ENCODE results near the gene POLR1D.

The POLR1D gene

GRCh38 chr13:27641711-27642502 is 20.2 kb downstream of the POLR1D start:
- no peak for DNase-seq

- no peak for DNase-seq
Measured at GRCh38 chr13:27643334-27644132, 21.8 kb downstream of the POLR1D start.

GRCh38 chr13:27644302-27644701 is 22.6 kb downstream of the POLR1D start:
- no peak for DNase-seq

GRCh38 chr13:27650312-27650711 is 28.6 kb downstream of the POLR1D start:
- no peak for DNase-seq

GRCh38 chr13:27654059-27654458 is 32.4 kb downstream of the POLR1D start:
- no peak for DNase-seq

- DNase-seq: no peak
Measured at GRCh38 chr13:27654816-27655215, 33.1 kb downstream of the POLR1D start.

- no peak for DNase-seq
Measured at GRCh38 chr13:27657724-27658123, 36.0 kb downstream of the POLR1D start.

- DNase-seq: no peak
Measured at GRCh38 chr13:27658546-27658945, 36.9 kb downstream of the POLR1D start.

GRCh38 chr13:27659145-27659865 is 37.6 kb downstream of the POLR1D start:
- DNase-seq: no peak

- DNase-seq: no peak
Measured at GRCh38 chr13:27660511-27660910, 38.8 kb downstream of the POLR1D start.

- DNase-seq: no peak
Measured at GRCh38 chr13:27661017-27661416, 39.3 kb downstream of the POLR1D start.

GRCh38 chr13:27662738-27663470 is 41.2 kb downstream of the POLR1D start:
- DNase-seq: no peak

GRCh38 chr13:27663947-27664346 is 42.3 kb downstream of the POLR1D start:
- DNase-seq: no peak

- no peak for DNase-seq
Measured at GRCh38 chr13:27665333-27665732, 43.6 kb downstream of the POLR1D start.

GRCh38 chr13:27665761-27666160 is 44.1 kb downstream of the POLR1D start:
- no peak for DNase-seq

GRCh38 chr13:27666951-27667350 is 45.3 kb downstream of the POLR1D start:
- DNase-seq: no peak

GRCh38 chr13:27667946-27668345 is 46.3 kb downstream of the POLR1D start:
- no peak for DNase-seq

- DNase-seq: no peak
Measured at GRCh38 chr13:27670861-27671260, 49.2 kb downstream of the POLR1D start.

GRCh38 chr13:27672025-27672424 is 50.3 kb downstream of the POLR1D start:
- DNase-seq: no peak

All from effector CD8-positive, alpha-beta T cell (primary cell).